HepG2 (cell line): ENCODE results near the gene ADM. TPM values are rescaled to one million over a fixed set of nuclear protein-coding genes. Genes with fewer than 3 reads are reported as not detected.

ENCODE experiments used
- ATAC-seq: fragments of 200-7000 bp; cut with Tn5 transposase; 3 replicates; pipeline ENCODE4 v1.9.1; 2020; ENCODE audit warnings: mild to moderate bottlenecking, moderate library complexity
- Bru-seq: library from RNA; stranded (reverse); fragments of 400-500 nt; gene quantifications from one replicate; lab custom pipeline; 2021; lab: Mats Ljungman, UMichigan
- BruChase-seq, 2 experiments: library from RNA; stranded (reverse); fragments of 400-500 nt; gene quantifications; one replicate each; lab custom pipeline; 2021; lab: Mats Ljungman, UMichigan
- BruUV-seq: library from RNA; stranded (reverse); fragments of 400-500 nt; replicated peaks from 2 replicates; lab custom pipeline; 2021; lab: Mats Ljungman, UMichigan
- CTCF ChIA-PET: fragments of 300-600 bp; formaldehyde crosslinking; extraction: SDS; loops from one replicate; lab custom pipeline; 2021; ENCODE audit warnings: low total read pairs, inconsistent platforms, low intra/inter-chr PET ratio; lab: Yijun Ruan, JAX
- POLR2A ChIA-PET: fragments of 350-600 bp; sonication (Branson Sonifier 250); formaldehyde crosslinking; loops from one replicate; lab custom pipeline; 2020; ENCODE audit warnings: antibody characterized with exemption, inconsistent platforms; lab: Yijun Ruan, JAX
- DNase-seq: peaks from one replicate; pipeline ENCODE4 v3.0.0-alpha.2; 2015; ENCODE audit warnings: low spot score
- FAIRE-seq: peaks from 3 replicates; lab custom pipeline; 2011; peaks lifted over from hg19 to GRCh38; lab: Jason Lieb, UNC
- H2AFZ ChIP-seq: one replicate; pipeline ENCODE4 v1.6.1; 2011; ENCODE audit warnings: low read length, inconsistent platforms
- H3K27ac ChIP-seq: fragments of 300-600 bp; 3 replicates; pipeline ENCODE4 v1.8.0; 2011; ENCODE audit warnings: mixed run types, mild to moderate bottlenecking, mixed read lengths, low read length, inconsistent platforms; ENCODE audit not compliant: insufficient read depth; ENCODE audit errors: extremely low read length
- H3K27me3 ChIP-seq, 2 experiments: fragments of 200-600 bp in 1 of 2; 2 replicates in 1 of 2; 3 replicates in 1 of 2; pipeline versions ENCODE4 v1.6.0 to v1.8.0; 2011; ENCODE audit warnings: low read length in 2 of 2, mild to moderate bottlenecking in 2 of 2, moderate library complexity in 2 of 2, inconsistent platforms in 1 of 2; ENCODE audit not compliant: insufficient read depth in 2 of 2, control insufficient read depth in 1 of 2
- H3K36me3 ChIP-seq, 2 experiments: fragments of 200-600 bp in 1 of 2; replicated peaks in 1 of 2; 2 replicates in 1 of 2; 3 replicates in 1 of 2; pipeline versions ENCODE4 v1.5.1 to v1.8.0; 2011; ENCODE audit warnings: low read length in 2 of 2, inconsistent platforms in 1 of 2; ENCODE audit not compliant: insufficient read depth in 2 of 2, control insufficient read depth in 1 of 2
- H3K4me1 ChIP-seq: 2 replicates; pipeline ENCODE4 v1.5.1; 2012; ENCODE audit warnings: low read length, inconsistent platforms; ENCODE audit not compliant: insufficient read depth
- H3K4me2 ChIP-seq: 2 replicates; pipeline ENCODE4 v1.6.0; 2011; ENCODE audit warnings: low read depth, low read length, inconsistent platforms
- H3K4me3 ChIP-seq, 3 experiments: fragments of 200-600 bp in 1 of 3; sonication (generic), shearing (Covaris generic) in 1 of 3; replicated peaks in 1 of 3; 2 replicates each; pipeline ENCODE4 v1.5.1; 2011 to 2016; ENCODE audit warnings: low read length in 3 of 3, inconsistent platforms in 2 of 3, low read depth in 2 of 3, mild to moderate bottlenecking in 2 of 3, control low read depth in 1 of 3, mixed read lengths in 1 of 3; ENCODE audit not compliant: insufficient read depth in 1 of 3
- H3K79me2 ChIP-seq: one replicate; pipeline ENCODE4 v1.6.1; 2011; ENCODE audit warnings: low read length, inconsistent platforms; ENCODE audit not compliant: insufficient read depth
- H3K9ac ChIP-seq: 2 replicates; pipeline ENCODE4 v1.6.0; 2011; ENCODE audit warnings: mild to moderate bottlenecking, low read depth, low read length, inconsistent platforms; ENCODE audit not compliant: insufficient read depth
- H3K9me3 ChIP-seq: 2 replicates; pipeline ENCODE4 v1.5.1; 2012; ENCODE audit warnings: mild to moderate bottlenecking, low read length
- H4K20me1 ChIP-seq: 2 replicates; pipeline ENCODE4 v1.6.0; 2011; ENCODE audit warnings: inconsistent platforms, mild to moderate bottlenecking, low read length, moderate library complexity; ENCODE audit not compliant: insufficient read depth
- CBFB ChIP-seq: sonication (generic); formaldehyde crosslinking; IDR thresholded peaks from 2 replicates; pipeline ENCODE4 v1.4.0; 2020; ENCODE audit warnings: missing genetic modification reagents
- CCAR2 ChIP-seq: fragments of 200-400 bp; formaldehyde crosslinking; optimal IDR thresholded peaks from 2 replicates; pipeline ENCODE3; 2018; ENCODE audit warnings: low read depth, mild to moderate bottlenecking, low read length, moderate library complexity
- DNMT1 ChIP-seq: sonication (generic); formaldehyde crosslinking; IDR thresholded peaks from 2 replicates; pipeline ENCODE4 v1.5.1; 2020; ENCODE audit warnings: mild to moderate bottlenecking, missing genetic modification reagents
- ERF ChIP-seq: IDR thresholded peaks from 2 replicates; pipeline ENCODE4 v1.6.1; 2018; ENCODE audit warnings: missing biosample characterization, missing genetic modification reagents
- GFI1 ChIP-seq: sonication (generic); formaldehyde crosslinking; IDR thresholded peaks from 2 replicates; pipeline ENCODE4 v1.5.0; 2020; ENCODE audit warnings: missing genetic modification reagents, mild to moderate bottlenecking, borderline replicate concordance
- HNRNPL ChIP-seq: fragments of 200-400 bp; formaldehyde crosslinking; IDR thresholded peaks from 2 replicates; pipeline ENCODE4 v1.6.1; 2017; ENCODE audit warnings: mild to moderate bottlenecking, low read depth, low read length
- MED8 ChIP-seq: sonication (generic); formaldehyde crosslinking; IDR thresholded peaks from 2 replicates; pipeline ENCODE4 v1.8.1; 2023; ENCODE audit warnings: mild to moderate bottlenecking, missing genetic modification reagents; ENCODE audit not compliant: insufficient replicate concordance
- NR2F2 ChIP-seq: IDR thresholded peaks from 2 replicates; pipeline ENCODE4 v1.6.1; 2012; ENCODE audit warnings: low read depth, inconsistent platforms, borderline replicate concordance
- SP5 ChIP-seq: IDR thresholded peaks from 2 replicates; pipeline ENCODE4 v1.6.1; 2016; ENCODE audit warnings: low read depth, borderline replicate concordance
- ZNF749 ChIP-seq: sonication (generic); formaldehyde crosslinking; IDR thresholded peaks from 2 replicates; pipeline ENCODE4 v1.8.0; 2022; ENCODE audit warnings: mild to moderate bottlenecking, missing genetic modification reagents, moderate library complexity, borderline replicate concordance
- ZSCAN29 ChIP-seq: sonication (generic); formaldehyde crosslinking; conservative IDR thresholded peaks from 2 replicates; pipeline ENCODE4 v1.4.0; 2020; ENCODE audit warnings: mild to moderate bottlenecking, missing genetic modification reagents
- WGBS: methylation state at CpG from one replicate; pipeline ENCODE4 v1.1.6; 2017; ENCODE audit warnings: low lambda C conversion rate; 5-methylcytosine and 5-hydroxymethylcytosine counted together
- in situ Hi-C: cut with HindIII; loops from 2 replicates; pipeline ENCODE4 v1.10.0; 2017; ENCODE audit warnings: low pct_unique_long_range_greater_than_20kb; ENCODE audit not compliant: extremely low pct_ligation_motif_present
- intact Hi-C: fragments of 100-400 bp; cut with micrococcal nuclease; formaldehyde crosslinking; loops from one replicate; pipeline ENCODE4 v1.10.0; 2022; ENCODE audit not compliant: unreplicated experiment
- long read RNA-seq, 2 experiments: library from RNA in 1 of 2; library from polyadenylated mRNA in 1 of 2; stranded (forward) in 1 of 2; unstranded in 1 of 2; transcript quantifications; one replicate each; pipeline ENCODE4 v2.0.0, GENCODE V29; 2019 to 2022
- polyA minus RNA-seq, 3 experiments: library from RNA; depleted of rRNA, polyadenylated mRNA; stranded (reverse); fragments of >200 nt; gene quantifications; 2 replicates each; pipeline ENCODE4 v1.2.3, GENCODE V29; 2011; ENCODE audit warnings: low replicate concordance in 1 of 3
- polyA plus RNA-seq, 8 experiments: library from polyadenylated mRNA; depleted of rRNA in 3 of 8; stranded (reverse) in 7 of 8; unstranded in 1 of 8; fragments of >200 nt; fragmentation: Illumina TruSeq in 4 of 8; extraction: Trizol in 4 of 8; gene quantifications; 2 replicates each; pipeline versions ENCODE4 v1.2.1 to v1.2.3, GENCODE V29; 2011 to 2016; ENCODE audit warnings: low read depth in 4 of 8, missing spikeins in 1 of 8, mixed read lengths in 1 of 8; ENCODE audit not compliant: insufficient read depth in 1 of 8
- total RNA-seq, 5 experiments: library from RNA; depleted of rRNA; stranded (reverse); fragments of >200 nt; fragmentation: Illumina TruSeq; extraction: Trizol; gene quantifications; 2 replicates each; pipeline ENCODE4 v1.2.3, GENCODE V29; 2016; ENCODE audit warnings: low read depth in 1 of 5
- TF ChIP-seq, protein P1 (sequence below): sonication (generic); formaldehyde crosslinking; IDR thresholded peaks from 2 replicates; pipeline ENCODE4 v1.8.0; 2022; ENCODE audit warnings: missing genetic modification reagents, mild to moderate bottlenecking, borderline replicate concordance
- TF ChIP-seq, protein P2 (sequence below): sonication (generic); formaldehyde crosslinking; IDR thresholded peaks from 2 replicates; pipeline ENCODE4 v1.4.0; 2020; ENCODE audit warnings: mild to moderate bottlenecking, missing genetic modification reagents

ADM gene, protein sequence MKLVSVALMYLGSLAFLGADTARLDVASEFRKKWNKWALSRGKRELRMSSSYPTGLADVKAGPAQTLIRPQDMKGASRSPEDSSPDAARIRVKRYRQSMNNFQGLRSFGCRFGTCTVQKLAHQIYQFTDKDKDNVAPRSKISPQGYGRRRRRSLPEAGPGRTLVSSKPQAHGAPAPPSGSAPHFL
- 4.3 and 10.7 TPM in 2 replicates for total RNA-seq (2016; rRNA removed; fragmentation: Illumina TruSeq; extraction: Trizol)
- total RNA-seq (2016; cell fraction: cytosol; rRNA removed; fragmentation: Illumina TruSeq; extraction: Trizol; ENCODE audit: low read depth) = 3.1 and 3.7 TPM in 2 replicates
- 3.1 and 10.5 TPM in 2 replicates for total RNA-seq (2016; cell fraction: insoluble cytoplasmic fraction; rRNA removed; fragmentation: Illumina TruSeq; extraction: Trizol)
- total RNA-seq (2016; cell fraction: membrane; rRNA removed; fragmentation: Illumina TruSeq; extraction: Trizol) = 4.4 and 5.7 TPM in 2 replicates
- 9.8 and 17.4 TPM in 2 replicates for total RNA-seq (2016; cell fraction: nucleus; rRNA removed; fragmentation: Illumina TruSeq; extraction: Trizol)
- polyA plus RNA-seq (2011; rRNA removed) = 26.1 and 35.5 TPM in 2 replicates
- 35.7 and 40.9 TPM in 2 replicates for polyA plus RNA-seq (2011; cell fraction: cytosol; rRNA removed)
- 35.9 and 47.6 TPM in 2 replicates for polyA plus RNA-seq (2011; cell fraction: nucleus; rRNA removed)
- 18.1 and 31.9 TPM in 2 replicates for polyA plus RNA-seq (2012)
- 1.5 and 1.7 TPM in 2 replicates for polyA plus RNA-seq (2016; cell fraction: cytosol; fragmentation: Illumina TruSeq; extraction: Trizol; ENCODE audit: low read depth)
- polyA plus RNA-seq (2016; cell fraction: insoluble cytoplasmic fraction; fragmentation: Illumina TruSeq; extraction: Trizol; ENCODE audit: low read depth) = 2.6 and 3.2 TPM in 2 replicates
- 1.6 and 2.2 TPM in 2 replicates for polyA plus RNA-seq (2016; cell fraction: membrane; fragmentation: Illumina TruSeq; extraction: Trizol; ENCODE audit: low read depth)
- polyA plus RNA-seq (2016; cell fraction: nucleus; fragmentation: Illumina TruSeq; extraction: Trizol; ENCODE audit: insufficient read depth, low read depth) = 25.4 and 29.5 TPM in 2 replicates
- 67.2 and 67.7 TPM in 2 replicates for polyA minus RNA-seq (2011; rRNA and poly(A)+ RNA removed; ENCODE audit: low replicate concordance)
- polyA minus RNA-seq (2011; cell fraction: cytosol; rRNA and poly(A)+ RNA removed) = 20.9 and 26.9 TPM in 2 replicates
- 19.2 and 28.2 TPM in 2 replicates for polyA minus RNA-seq (2011; cell fraction: nucleus; rRNA and poly(A)+ RNA removed)
- Bru-seq, nascent RNA = percentile 72 among the genes with signal in this experiment
- BruChase-seq, experiment 1, labeled RNA remaining after a 6-hour chase = percentile 60 among the genes with signal in this experiment
- BruChase-seq, experiment 2, labeled RNA remaining after a 2-hour chase = percentile 77 among the genes with signal in this experiment
- long read RNA-seq, experiment 1, transcript ADM-201 (4 exons, 1,885 nt) = major isoform, 23 of 25 reads
- long read RNA-seq, experiment 1, partial matches to known transcripts = 0 of 25 reads
- long read RNA-seq, experiment 1, other reads (novel, unspliced or antisense) = 2 of 25 reads
- long read RNA-seq, experiment 2, transcript ADM-201 (4 exons, 1,885 nt) = major isoform, 6 of 12 reads
- long read RNA-seq, experiment 2, partial matches to known transcripts = 0 of 12 reads
- long read RNA-seq, experiment 2, other reads (novel, unspliced or antisense) = 6 of 12 reads

DNA sequence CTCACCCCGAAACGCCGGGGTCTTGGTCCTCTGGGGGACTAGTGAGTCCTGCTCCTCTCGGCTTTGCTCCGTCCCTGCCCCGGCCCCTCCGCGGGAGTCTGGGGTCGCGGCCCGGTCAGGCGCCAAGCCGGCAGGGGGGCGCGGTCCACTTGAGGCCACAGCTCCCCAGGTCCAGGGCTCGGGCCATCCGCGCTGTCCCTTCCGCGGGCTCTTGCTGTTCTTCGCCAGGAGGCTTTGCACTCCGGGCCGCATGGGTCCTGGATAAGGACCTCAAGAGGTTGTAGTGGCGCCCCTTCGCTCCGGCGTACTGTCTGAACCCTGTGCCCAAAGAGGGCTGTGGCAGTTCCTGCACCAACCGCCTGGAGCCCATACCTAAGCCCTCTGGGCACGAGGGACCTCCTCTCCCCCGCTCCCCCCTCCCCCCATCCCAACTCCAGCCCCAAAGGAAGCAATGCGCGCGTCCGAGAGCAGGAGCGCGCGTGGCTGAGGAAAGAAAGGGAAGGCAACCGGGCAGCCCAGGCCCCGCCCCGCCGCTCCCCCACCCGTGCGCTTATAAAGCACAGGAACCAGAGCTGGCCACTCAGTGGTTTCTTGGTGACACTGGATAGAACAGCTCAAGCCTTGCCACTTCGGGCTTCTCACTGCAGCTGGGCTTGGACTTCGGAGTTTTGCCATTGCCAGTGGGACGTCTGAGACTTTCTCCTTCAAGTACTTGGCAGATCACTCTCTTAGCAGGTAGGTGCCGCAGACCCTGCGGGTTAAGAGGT, at the start of gene ADM:
Gene ADM (plus strand): TSS at position 579 of the 767 bp plus-strand sequence. CDS start 628 bp downstream, outside the sequence.
- 0% methylated on average over 14 of the region's 48 CpGs for WGBS
- CTCF ChIA-PET = interaction anchor here (0.7 to 2.5 kb wide), 4 partner anchors 16 to 97 kb away, joined by 3 to 10 read pairs (median 8); no protein-coding TSS in a partner anchor
- Histone ChIP-seq H3K27ac (peak within 1 kb of the TSS; percentile 92), H3K27me3 (no peaks in the 10 kb centered on the region; a peak in 1 of 5 replicates), H3K36me3 (no peaks in the 10 kb centered on the region), H3K9me3 (no peaks in the 10 kb centered on the region), H4K20me1 (no peaks in the 10 kb centered on the region; the same call in 1 of the 2 replicates), H3K4me3 (peak within 1 kb of the TSS; percentile 79 to 88 (median 82)), H3K79me2 (peaks cover 35% of the 10 kb centered on the region), H3K9ac (peak within 1 kb of the TSS; percentile 91), H2AFZ (peak within 1 kb of the TSS; percentile 11), H3K4me1 (peaks cover 49% of the 10 kb centered on the region), H3K4me2 (peak within 1 kb of the TSS; percentile 98)
- peak; percentile 60 for ATAC-seq
- in situ Hi-C loops = loop anchor here (5.0 to 10.0 kb wide), 3 partner anchors 63 to 330 kb away; no protein-coding TSS in a partner anchor
- peak; percentile 90 for DNase-seq
- POLR2A ChIA-PET = interaction anchor here (0.6 to 5.0 kb wide), 28 partner anchors 10 to 1514 kb away, joined by 3 to 221 read pairs (median 4); partner anchors contain the start of genes SBF2, WEE1, ZBED5 and ZNF143
- no peak for FAIRE-seq
- BruUV-seq = no TSS peak
- intact Hi-C loops = loop anchor here (1.0 to 5.0 kb wide), 6 partner anchors 10 to 842 kb away; partner anchors contain the start of genes SBF2 and ZNF143
- TF ChIP-seq, protein P1, sequence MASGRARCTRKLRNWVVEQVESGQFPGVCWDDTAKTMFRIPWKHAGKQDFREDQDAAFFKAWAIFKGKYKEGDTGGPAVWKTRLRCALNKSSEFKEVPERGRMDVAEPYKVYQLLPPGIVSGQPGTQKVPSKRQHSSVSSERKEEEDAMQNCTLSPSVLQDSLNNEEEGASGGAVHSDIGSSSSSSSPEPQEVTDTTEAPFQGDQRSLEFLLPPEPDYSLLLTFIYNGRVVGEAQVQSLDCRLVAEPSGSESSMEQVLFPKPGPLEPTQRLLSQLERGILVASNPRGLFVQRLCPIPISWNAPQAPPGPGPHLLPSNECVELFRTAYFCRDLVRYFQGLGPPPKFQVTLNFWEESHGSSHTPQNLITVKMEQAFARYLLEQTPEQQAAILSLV (CRISPR knock-in tag) = peak; percentile 11; the same call in 1 of the 2 replicates
- TF ChIP-seq ZSCAN29 (CRISPR knock-in tag) (no peak; the same call in 1 of the 2 replicates), HNRNPL (0 out of 2 replicates have a peak, but pooled peaks have one; percentile 57), DNMT1 (CRISPR knock-in tag) (no peak), ERF (0 out of 2 replicates have a peak, but pooled peaks have one; percentile 36), ZNF749 (CRISPR knock-in tag) (peak; percentile 12; the same call in 1 of the 2 replicates), GFI1 (CRISPR knock-in tag) (peak; percentile 31; the same call in 1 of the 2 replicates), CCAR2 (no peak), SP5 (CRISPR knock-in tag) (peak; percentile 32; the same call in 1 of the 2 replicates), CBFB (CRISPR knock-in tag) (peak; percentile 60), NR2F2 (peak; percentile 29; the same call in 1 of the 2 replicates), MED8 (no peak)
- TF ChIP-seq, protein P2, sequence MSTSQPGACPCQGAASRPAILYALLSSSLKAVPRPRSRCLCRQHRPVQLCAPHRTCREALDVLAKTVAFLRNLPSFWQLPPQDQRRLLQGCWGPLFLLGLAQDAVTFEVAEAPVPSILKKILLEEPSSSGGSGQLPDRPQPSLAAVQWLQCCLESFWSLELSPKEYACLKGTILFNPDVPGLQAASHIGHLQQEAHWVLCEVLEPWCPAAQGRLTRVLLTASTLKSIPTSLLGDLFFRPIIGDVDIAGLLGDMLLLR (CRISPR knock-in tag) = peak; percentile 64
